NCI-H2196 (cell line): ENCODE results near the gene ANP32B.

Source experiments
- DNase-seq: peaks from one replicate; lab custom pipeline; 2025; ENCODE audit not compliant: unreplicated experiment; lab: John Stamatoyannopoulos, UW

Gene ANP32B

GRCh38 chr9:98057138-98057799 is 74.1 kb downstream of the ANP32B start:
- DNase-seq: no peak

- no peak for DNase-seq
Observed at GRCh38 chr9:98062161-98062560, 79.0 kb downstream of the ANP32B start.

DNA sequence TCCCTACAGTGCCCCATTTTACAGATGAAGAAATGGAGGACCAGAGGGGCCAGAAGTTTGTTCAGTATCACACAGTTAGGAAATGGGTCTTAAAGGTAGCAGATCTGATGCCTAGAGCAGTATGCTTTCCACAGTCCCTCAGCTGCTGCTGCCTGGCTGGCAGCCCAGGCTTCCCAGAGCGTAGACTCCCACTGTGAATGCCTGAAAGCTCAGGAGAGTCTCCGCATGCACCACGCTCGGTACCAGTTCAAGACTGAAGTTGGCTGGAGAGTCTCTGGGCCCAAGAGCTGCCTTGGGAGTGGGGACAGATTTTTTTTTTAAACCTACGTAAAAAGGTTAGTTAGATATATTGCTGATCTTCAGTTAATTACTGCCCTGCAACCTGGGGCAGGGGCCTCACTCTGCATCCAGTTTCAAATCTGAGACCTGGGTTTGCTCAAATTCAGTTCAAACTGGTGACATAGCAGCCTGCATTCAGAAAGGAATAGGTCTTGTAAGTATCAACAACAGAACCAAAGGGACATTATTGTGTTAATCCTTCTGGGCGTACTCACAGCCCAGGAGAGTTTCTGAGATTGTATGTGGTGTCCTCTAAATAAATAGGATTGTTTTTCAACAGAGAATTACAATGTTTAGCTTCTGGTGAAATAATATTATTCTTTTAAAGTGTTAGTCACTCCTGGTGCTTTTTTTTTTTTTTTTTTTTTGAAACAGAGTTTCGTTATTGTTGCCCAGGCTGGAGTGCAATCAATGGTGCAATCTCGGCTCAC is 81.7 kb downstream of the ANP32B start:
- no peak for DNase-seq
